Measurements from ENCODE around the gene PROP1.
A peak's percentile ranks its signal among the peaks of the same experiment; 100 is the strongest.
"Not testable (repeated sequence)": the region's sequence is repeated elsewhere in the genome, so short reads cannot be mapped to it uniquely, and the experiment has no call there.

PROP1 gene

DNA sequence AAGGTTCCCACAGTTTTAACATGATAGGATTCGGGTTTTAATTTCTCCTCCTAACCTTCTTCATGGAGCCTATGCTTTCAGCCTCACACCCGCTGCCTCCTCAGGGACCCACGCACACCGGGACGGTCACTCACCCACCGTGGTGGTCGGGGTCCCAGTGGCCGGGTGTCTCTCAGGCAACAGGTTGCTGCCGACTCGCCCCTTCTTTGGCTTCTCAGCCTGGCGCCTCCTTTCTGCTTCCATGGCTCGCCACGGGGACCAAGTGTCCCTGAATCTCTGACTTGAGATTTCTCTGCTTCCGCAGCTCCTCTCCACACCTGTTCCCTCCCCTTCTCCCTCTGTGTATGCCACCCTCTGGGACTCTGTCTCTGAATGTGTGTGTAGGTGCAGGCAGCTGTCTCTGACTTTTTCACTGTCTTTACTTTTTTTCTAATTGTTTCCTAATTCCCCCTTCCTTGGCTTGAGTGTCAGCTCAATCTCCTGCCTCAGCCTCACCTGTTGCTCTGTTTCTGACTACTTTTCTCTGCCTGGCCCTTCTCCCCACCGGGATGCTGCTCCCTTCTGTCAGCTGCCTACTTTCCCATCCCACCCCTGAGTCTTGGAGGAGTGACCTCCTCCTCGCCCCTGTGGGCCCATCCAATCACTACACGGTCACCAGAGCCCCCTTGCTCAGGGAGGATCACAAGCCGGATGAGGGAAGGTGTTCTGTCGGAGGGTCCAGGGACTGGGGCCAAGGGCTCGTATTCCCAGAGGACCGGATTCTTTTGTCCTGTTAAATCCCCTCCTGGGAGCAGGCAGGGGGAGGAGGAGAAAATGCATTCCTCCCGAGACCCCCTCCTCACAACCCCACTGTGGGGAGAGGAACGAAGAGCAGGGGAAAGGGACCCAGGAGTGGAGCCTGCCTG is at the start of gene PROP1:
Gene PROP1, minus strand, starts transcription at position 552 of the 905 bp plus-strand sequence. Its CDS starts 309 bp downstream, at position 243.
- no peak for DNase-seq (ENCODE audit: low read depth in 2 of 2)

DNA sequence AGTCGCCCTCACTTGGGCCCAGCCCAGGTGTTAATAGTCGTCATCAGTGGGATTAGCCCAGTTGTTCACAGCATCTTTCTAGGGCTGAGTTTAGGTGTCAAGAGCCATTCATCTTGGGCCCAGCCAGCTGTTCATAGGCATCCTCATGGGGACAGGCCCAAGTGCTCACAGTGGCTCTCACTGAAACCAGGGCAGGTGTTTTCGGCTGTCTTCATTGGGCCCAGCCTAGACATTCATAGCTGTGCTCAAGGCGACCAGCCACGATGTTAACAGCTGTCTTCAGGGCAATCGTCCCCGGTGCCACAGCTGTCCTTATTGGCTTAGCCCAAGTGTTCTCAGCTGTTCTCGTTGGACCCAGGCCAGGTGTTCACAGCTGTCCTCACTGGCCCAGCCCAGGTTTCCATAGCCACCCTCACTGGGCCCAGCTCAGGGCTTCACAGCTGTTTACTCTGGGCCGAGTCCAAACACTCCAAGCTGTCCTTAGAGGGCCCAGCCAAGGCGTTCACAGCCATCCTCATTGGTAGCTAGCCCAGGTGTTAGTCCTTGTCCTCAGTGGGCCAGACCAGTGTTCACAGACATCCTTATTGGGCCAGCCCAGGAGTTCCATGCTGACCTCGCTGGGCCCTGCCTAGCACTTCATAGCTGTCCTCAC is 23.5 kb upstream of the PROP1 start:
- not testable (repeated sequence) for DNase-seq (ENCODE audit: low read depth in 2 of 2)

DNA sequence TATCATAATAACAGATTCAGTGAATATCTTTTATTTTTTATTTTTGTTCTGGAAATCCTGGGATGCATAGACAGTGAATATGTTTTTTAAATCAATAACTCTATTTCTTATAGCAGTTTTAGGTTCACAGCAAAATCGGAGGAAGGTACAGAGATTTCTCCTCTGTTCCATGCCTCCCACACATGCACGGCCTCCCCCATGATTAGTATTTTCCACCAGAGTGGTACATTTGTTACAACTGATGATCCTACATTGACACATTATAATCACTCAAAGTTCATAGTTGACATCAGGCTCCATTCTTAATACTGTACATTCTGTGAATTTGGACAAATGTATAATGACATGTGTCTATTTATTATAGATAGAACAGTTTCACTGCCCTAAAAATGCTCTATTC is 16.7 kb upstream of the PROP1 start:
- not testable (repeated sequence) for DNase-seq (ENCODE audit: low read depth in 2 of 2)

DNA sequence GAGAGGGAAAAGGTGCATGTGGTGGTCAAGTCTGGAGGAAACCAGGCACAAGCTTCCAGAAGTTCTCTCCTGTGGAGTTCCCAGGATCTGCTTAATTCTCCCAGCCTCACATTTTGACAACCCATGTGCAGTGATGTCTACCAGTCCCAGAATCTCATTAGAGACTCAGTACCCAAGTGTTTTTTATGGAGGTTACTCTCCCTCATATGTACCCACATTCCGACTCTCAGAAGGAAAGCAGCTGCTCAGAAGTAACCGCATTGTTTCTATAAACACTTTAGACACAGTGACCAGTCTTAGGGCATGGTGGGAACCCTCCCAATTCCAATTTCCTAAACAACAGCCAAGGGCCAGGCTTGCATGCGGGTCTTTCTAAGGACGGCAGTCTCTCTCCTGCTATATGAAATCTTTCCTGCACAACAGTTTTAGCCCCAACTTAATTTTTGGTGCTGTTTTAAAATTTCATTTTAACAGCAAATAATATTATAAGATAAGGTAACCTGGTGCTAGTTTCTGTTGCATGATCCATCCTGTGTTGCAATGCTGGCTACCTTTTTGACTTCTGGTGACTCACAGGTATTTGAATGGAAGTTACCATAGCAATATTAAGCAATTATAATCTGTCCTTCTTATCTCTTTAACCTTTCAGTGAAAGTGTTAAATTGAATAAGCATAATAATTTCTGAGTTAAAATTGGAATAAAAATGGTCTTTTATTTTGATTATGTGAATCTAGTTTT is 15.9 kb upstream of the PROP1 start:
- DNase-seq (ENCODE audit: low read depth in 2 of 2), result not testable (repeated sequence)

DNA sequence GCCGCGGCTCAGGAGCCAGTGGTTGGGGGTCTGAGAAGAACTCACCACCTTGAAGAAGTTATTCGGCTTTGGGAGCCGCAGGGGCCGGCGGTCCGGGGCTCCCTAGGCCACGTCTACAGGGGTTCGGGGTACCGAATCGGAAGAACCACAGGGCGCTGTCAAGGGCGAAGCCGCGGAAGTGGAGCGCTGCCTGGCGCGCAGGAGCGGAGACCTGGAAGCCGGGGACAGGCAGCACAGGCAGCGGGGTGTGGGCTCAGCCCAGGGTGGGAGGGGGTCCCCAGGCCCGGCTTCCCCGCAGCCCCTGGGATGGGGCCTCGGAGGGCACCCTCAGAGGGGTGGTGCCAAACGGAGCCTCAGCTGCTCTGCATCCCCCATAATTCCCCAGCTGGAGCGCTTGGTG is 11.2 kb upstream of the PROP1 start:
- DNase-seq (ENCODE audit: low read depth in 2 of 2), result not testable (repeated sequence)

DNA sequence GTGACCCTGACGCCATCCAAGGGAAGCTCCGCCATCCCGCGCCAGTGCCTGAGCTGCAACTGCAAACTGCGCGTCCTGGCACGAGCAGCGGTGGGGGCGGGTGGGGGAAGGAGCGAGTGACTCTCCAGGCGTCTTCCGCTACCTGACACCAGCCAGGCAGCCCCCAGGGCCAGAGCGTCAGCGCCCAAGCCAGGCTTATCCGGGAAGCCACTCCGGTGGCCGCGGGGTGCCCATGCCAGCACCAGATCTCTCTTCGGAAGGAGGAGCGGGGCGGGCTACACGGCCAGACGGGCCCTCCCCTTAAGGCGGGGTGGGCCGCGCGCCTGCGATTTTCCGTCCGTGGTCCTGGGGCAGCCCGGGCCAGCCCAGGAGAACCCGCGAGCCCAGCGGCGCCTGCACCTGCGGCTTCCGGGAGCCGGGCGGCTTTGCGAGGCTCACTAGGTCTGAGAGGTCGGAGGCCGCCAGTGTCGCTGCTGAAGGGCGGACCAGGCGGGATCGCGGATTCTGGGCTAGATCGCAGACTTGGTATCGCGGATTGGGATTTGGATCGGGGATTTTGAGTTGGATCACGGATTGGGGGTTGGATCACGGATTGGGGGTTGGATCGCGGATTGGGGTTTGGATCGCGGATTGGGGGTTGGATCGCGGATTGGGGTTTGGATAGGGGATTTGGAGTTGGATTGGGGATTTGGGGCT is 10.6 kb upstream of the PROP1 start:
- DNase-seq (ENCODE audit: low read depth in 2 of 2), result peak; percentile 38 to 62

DNA sequence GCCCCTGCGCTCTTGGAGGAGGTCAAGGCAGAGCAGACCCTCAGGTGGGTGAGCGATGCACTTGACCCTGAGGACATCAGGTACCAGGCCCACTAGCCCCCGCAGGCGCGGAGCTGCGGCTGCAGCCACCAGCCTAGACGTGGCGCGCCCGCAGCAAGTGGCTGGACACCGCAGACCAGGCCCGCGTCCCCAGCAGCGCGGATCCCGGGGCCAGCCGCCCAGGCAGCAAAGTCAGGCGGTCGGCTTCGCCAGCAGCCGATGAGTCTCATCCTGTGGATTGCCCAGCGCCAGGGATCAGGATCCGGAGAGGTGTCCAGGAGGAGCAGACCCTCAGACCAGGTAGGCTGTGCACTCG is 10.1 kb upstream of the PROP1 start:
- DNase-seq (ENCODE audit: low read depth in 2 of 2), result not testable (repeated sequence)

DNA sequence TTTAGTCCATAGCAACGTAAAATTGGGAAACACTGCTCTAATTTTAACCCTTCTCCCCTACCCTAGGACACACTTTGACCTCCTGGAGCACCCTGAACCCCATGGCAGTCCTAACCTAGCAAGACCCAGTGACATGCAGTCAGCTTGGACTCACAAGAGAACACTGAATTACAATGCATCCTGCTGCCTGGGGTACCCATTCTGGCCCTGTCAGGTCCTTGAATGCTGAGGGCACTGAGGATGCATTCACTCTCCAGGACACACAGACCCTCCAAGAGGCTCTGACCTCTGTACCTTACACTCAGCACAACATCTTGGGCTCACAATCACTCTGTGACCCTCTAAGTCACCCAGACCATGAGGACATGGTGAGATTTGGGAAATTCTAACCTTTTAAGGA is 1.8 kb upstream of the PROP1 start:
- no peak for DNase-seq (ENCODE audit: low read depth in 2 of 2)

DNA sequence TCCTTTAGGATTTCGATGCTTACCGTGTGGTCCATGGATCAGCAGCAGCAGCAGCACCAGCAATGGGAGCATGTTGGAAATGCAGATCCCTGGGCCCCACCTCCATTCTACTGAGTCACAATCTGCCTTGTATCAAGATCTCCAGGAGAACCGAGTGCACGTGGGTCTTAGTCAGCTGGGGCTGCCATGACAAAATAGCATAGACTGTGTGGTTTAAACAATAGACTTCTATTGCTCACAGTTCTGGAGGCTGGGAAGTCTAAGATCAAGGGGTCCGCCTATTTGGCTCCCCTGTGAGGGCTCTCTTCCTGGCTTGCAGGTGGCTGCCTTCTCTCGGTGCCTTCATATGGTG is 1.3 kb upstream of the PROP1 start:
- DNase-seq (ENCODE audit: low read depth in 2 of 2), result no peak

DNA sequence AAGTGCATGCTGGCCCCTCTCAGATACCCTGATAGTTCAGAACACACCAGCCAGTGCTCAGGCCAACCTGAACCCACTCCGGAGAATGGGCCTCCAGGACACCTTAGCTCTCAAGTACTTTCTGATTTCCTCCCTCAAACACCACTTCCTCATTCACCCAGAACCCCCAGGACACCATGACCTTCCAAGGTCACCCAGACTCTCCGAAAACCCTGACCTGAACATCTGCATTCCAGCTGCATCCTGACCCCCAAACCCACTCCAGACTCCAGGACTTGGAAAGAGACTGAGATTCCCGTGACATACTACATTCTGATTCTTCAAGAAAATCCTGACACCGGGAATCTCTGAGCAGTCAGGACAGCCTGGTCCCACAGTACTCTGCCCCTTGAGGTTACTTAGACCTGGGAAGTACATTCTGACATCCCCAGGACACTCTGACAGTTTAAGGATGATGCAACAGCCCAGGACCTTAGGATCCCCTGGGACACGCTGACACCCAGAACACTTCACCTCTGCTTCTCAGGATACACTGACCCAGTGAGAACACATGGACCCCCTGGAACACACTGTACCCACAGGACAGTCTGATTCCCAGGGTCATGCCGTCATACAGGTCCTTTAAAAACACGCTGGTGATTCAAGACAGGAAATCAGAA is 747 bp upstream of the PROP1 start:
- DNase-seq (ENCODE audit: low read depth in 2 of 2), result no peak

DNA sequence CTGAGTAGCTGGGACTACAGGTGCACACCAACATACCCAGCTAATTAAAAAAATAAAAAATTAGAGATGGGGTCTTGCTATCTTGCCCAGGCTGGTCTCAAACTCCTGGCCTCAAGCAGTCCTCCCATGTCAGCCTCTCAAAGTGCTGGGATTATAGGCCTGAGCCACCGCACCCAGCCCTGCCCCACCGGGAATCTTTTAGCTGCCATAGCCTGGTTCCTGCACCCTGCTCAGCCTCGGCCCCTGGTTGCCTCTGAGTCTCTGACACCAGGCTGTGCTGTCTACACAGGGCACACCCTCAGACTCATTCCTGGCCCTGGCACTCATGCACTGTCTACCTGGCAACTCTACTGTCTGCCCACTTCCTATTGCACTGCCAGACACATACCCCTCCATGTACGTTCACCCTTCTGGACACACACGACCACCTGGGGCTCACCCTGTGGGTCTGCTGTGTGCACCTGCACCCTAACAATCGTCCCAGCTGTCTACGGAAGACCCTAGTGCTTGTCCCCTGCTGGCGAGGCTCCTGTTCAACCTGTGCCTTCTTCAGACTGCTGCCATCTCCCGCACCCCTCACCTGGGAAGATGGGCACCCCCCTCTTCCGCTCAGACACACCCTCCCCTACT is 1.4 kb downstream of the PROP1 start:
- no peak for DNase-seq (ENCODE audit: low read depth in 2 of 2)

DNA sequence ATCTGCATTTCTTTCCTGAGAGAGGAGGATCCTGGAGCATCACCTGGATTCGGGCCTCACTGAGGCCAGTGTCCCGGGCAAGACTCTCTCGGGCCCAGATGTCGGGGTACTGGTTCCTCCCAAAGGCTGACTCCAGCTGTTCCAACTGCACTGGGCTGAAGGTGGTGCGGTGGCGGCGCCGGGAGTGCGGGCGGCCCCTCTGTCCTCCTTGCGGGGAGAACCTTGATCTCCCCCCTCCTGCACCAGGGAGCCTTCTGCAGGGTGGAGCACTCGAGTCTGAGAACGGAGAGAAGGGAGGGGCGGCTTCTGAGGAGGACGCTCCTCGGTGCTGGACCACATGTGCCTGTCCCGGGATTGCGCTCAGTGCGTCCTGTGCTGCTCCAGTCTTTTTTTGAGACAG is 2.0 kb downstream of the PROP1 start:
- DNase-seq (ENCODE audit: low read depth in 2 of 2), result no peak

DNA sequence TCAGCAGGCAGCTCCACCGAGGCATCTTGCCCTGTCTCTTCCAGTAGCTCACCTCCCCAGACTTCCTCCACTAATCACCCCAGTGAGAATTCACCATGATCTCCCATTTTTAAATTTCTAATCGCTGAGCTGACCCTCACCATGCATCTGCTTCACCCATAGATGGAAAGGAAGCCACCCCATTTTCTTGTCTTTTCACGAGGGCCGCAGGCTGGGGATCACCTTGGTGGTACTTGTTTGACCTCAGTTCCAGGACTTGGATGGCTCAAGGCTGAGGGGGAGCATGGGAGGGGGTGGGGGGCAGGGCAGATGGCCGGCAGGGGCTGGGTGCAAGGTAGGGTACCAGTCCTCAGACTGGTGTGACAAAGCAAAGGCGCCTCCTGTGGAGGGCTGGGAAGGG is 3.6 kb downstream of the PROP1 start:
- no peak for DNase-seq (ENCODE audit: low read depth in 2 of 2)

DNA sequence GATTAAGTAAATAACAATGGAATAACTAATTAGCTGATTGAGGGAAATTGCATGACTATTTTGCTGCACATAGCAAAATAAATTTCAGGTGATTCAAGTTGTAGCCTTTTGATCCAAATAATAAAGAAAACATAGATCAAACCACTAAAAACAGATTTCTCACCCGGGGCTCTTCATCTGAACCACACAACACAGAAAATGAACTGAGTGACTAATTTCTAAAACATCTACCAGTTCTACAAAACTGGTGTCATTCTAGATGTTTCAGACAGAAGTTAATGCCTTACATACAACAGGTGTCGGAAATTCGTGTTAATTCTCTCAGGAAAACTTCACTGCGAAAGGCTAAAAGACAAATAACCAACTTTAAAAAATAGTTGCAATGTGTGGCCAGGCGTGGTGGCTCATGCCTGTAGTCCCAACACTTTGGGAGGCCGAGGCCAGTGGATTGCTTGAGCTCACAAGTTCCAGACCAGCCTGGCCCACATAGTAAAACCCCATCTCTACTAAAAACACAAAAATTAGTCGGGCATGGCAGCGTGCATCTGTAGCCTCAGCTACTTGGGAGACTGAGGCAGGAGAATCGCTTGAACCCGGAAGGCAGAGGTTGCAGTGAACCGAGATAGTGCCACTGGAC is 6.9 kb downstream of the PROP1 start:
- DNase-seq (ENCODE audit: low read depth in 2 of 2), result no peak

DNA sequence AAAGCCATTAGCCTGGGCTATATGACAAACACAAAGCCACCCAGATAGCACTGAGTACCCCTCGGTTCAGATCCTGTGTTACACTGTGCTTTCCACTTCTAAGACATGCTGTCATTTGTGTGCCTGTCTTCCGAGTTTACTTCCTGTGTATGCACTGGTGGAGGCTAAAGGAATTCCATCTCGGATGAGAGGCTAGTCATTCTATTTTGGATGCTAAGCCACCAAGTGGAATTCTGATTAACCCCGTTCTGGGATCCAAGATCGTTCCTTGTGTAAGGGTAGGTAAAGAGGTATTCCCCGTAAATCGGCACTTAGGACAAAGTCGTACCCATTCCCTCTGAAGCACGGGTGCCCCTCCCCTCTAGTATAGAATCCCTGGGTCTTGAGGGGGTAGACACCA is 8.7 kb downstream of the PROP1 start:
- no peak for DNase-seq (ENCODE audit: low read depth in 2 of 2)

DNA sequence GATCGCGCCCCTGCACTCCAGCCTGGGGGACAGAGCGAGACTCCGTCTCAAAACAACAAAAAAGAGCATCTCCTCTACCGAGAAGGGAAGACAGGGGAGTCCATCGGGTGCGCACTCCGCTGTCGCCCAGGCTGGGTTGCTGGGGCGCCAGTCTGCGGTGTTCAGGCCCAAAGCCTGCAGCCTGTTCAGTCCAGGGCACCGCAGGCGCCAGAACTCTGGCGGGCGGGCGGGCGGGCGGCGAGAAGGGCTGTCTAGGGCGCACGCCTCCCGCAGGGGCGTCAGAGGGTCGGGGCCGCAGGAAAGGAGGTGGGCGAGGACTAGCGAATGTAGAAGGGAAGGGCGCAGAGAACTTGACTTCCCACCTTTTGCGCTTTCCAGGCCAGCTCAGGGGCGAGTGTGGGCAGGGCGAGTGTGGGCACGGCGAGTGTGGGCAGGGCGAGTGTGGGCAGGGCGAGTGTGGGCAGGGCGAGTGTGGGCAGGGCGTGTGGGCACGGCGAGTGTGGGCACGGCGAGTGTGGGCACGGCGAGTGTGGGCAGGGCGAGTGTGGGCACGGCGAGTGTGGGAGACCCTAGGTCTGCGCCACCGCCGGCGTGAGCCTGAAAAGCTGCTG is 10.5 kb downstream of the PROP1 start:
- DNase-seq (ENCODE audit: low read depth in 2 of 2), result no peak

DNA sequence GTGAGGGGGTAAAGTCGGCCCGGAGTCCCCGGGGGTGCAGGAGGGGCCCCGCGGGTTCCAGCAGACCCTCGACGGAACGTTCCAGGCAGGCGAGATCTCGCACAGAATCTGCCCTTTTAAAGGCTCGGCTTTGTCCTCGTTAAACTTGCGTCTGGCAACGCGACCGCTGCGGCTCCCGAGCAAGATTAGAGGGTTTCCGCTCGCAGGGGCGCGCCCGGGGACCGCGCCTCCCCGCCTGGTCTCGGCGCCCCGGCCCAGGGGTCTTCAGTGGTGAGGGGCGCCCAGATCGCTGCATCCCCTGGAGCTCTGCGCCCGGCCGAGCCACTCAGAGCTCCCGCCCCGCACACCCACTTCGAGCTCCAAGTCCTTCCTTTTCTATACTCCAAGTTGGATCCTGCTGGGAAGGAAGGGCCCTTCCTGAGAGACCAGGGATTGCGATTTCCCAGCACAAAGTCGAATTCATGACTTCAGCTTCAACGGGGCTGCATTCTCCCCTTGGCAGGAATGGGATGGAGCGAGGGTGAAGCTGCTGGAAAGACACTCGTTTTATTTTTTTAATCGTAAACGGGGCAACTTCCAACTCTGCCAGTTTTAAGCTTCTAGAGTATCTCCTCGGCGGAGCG is 11.3 kb downstream of the PROP1 start:
- no peak for DNase-seq (ENCODE audit: low read depth in 2 of 2)

DNA sequence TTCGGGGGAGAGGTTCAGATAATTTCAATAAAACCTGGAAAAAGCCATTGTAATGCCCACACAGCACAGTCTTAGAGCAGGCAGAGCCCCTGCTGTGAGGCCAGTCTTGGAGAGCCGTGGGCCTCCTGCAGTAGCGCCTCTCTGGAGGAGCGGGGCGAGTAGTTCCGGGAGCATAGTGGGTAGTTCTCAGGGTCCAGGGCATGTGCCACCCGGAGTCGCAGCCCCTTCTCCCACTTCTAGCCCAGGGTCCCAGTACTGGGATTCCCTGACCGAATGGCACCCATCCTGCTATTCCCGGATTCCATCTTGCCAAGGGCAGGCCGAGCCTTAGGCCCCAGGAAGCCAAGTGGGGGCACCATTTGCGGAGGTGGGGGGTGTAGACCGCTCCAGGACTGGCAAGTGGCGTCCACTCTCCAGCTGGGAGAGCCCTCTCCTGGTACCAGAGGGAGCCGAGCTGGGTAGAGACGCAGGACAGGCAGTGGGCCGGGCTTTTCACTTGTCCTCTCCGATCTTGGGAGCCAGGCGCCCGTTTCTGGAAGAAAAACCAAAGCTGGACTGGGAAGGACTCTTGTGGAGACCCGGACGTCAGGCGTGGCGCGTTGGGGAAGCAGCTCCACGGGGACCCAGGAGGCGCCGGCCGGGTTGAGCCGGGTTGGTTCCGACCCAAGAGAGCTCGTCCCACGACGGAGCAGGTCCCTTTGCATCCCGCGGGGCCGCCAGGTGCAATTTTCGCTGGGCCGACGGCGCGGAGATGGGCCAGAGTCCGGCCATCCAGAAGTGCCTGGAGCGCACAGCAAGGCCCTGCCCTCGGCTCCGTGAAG is 12.1 kb downstream of the PROP1 start:
- no peak for DNase-seq (ENCODE audit: low read depth in 2 of 2)

DNA sequence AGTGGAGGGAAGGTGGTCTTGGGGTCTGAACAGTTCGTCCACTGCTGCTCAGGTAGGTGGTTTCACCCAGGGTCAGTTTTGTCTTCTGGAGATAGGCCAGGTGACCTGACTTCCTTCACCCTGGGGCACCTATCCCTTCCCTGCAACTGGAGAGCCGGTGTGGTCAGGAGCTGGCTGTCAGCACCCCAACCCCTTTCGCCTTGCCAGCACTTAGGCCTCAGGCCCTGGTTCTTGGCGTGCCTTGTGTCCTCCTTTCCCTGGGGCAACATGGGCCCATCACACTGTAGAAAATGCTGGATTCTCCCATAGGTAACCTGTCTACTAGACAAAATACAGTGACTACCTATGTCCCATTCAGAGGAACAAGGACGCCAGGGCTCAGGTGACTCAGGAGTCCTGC is 13.1 kb downstream of the PROP1 start:
- DNase-seq (ENCODE audit: low read depth in 2 of 2), result no peak

All from stimulated activated CD4-positive, alpha-beta T cell treated with anti-CD3 and anti-CD28 coated beads, Interleukin-15, amount 100 ng/mL, for 48 hours (primary cell).